Measurements from ENCODE around the gene WDR20.
A peak's percentile ranks its signal among the peaks of the same experiment; 100 is the strongest.
"Not testable (repeated sequence)": the region's sequence is repeated elsewhere in the genome, so short reads cannot be mapped to it uniquely, and the experiment has no call there.

The WDR20 gene

GRCh38 chr14:102139286-102140026 is at the start of gene WDR20:
Gene WDR20 (plus strand): TSS chr14:102139897. CDS start chr14:102139924, 27 bp downstream.
- peak; percentile 100 for DNase-seq (ENCODE audit: low read depth)

- DNase-seq (ENCODE audit: low read depth) = no peak
Measured at GRCh38 chr14:102090713-102091112, 49.0 kb upstream of the WDR20 start.

- no peak for DNase-seq (ENCODE audit: low read depth)
Measured at GRCh38 chr14:102092806-102093205, 46.9 kb upstream of the WDR20 start.

GRCh38 chr14:102094101-102094500 is 45.6 kb upstream of the WDR20 start:
- DNase-seq (ENCODE audit: low read depth) = no peak

- DNase-seq (ENCODE audit: low read depth) = no peak
Measured at GRCh38 chr14:102095231-102095870, 44.3 kb upstream of the WDR20 start.

- no peak for DNase-seq (ENCODE audit: low read depth)
Measured at GRCh38 chr14:102095871-102096568, 43.7 kb upstream of the WDR20 start.

GRCh38 chr14:102096569-102097188 is 43.0 kb upstream of the WDR20 start:
- peak; percentile 71 for DNase-seq (ENCODE audit: low read depth)

GRCh38 chr14:102097441-102098135 is 42.1 kb upstream of the WDR20 start:
- no peak for DNase-seq (ENCODE audit: low read depth)

- DNase-seq (ENCODE audit: low read depth) = no peak
Measured at GRCh38 chr14:102103062-102103695, 36.5 kb upstream of the WDR20 start.

GRCh38 chr14:102105369-102105768 is 34.3 kb upstream of the WDR20 start:
- DNase-seq (ENCODE audit: low read depth) = no peak

- not testable (repeated sequence) for DNase-seq (ENCODE audit: low read depth)
Measured at GRCh38 chr14:102109332-102109731, 30.4 kb upstream of the WDR20 start.

- DNase-seq (ENCODE audit: low read depth) = no peak
Measured at GRCh38 chr14:102111101-102111500, 28.6 kb upstream of the WDR20 start.

- no peak for DNase-seq (ENCODE audit: low read depth)
Measured at GRCh38 chr14:102116361-102117180, 23.1 kb upstream of the WDR20 start.

GRCh38 chr14:102117852-102118251 is 21.8 kb upstream of the WDR20 start:
- no peak for DNase-seq (ENCODE audit: low read depth)

- DNase-seq (ENCODE audit: low read depth) = no peak
Measured at GRCh38 chr14:102120888-102121287, 18.8 kb upstream of the WDR20 start.

- no peak for DNase-seq (ENCODE audit: low read depth)
Measured at GRCh38 chr14:102121567-102121966, 18.1 kb upstream of the WDR20 start.

GRCh38 chr14:102124419-102124818 is 15.3 kb upstream of the WDR20 start:
- DNase-seq (ENCODE audit: low read depth) = no peak

GRCh38 chr14:102125546-102125945 is 14.2 kb upstream of the WDR20 start:
- no peak for DNase-seq (ENCODE audit: low read depth)

GRCh38 chr14:102126807-102127455 is 12.8 kb upstream of the WDR20 start:
- DNase-seq (ENCODE audit: low read depth) = no peak

- DNase-seq (ENCODE audit: low read depth) = no peak
Measured at GRCh38 chr14:102131741-102132140, 8.0 kb upstream of the WDR20 start.

All from activated T-cell treated with anti-CD3 and anti-CD28 coated beads for 1 hour (primary cell).